HG03280 (cell line): ENCODE data around the gene PLA2G4C.
A peak's percentile ranks its signal among the peaks of the same experiment; 100 is the strongest.

Source experiments
- ATAC-seq: cut with Tn5 transposase; IDR thresholded peaks from one replicate; pipeline ENCODE4 v1.9.1; 2021; ENCODE audit warnings: mild to moderate bottlenecking, moderate library complexity; ENCODE audit not compliant: unreplicated experiment

The PLA2G4C gene

GRCh38 chr19:48110350-48110966 lies at the start of gene PLA2G4C:
Gene PLA2G4C, minus strand, starts transcription at chr19:48110817. Its CDS starts 4,288 bp downstream, at chr19:48106529.
- peak; percentile 69 for ATAC-seq

- ATAC-seq = no peak
These were observed 47.7 kb upstream of the PLA2G4C start for GRCh38 chr19:48158210-48158790.

- ATAC-seq = no peak
These were observed 43.4 kb upstream of the PLA2G4C start for GRCh38 chr19:48154003-48154402.

- ATAC-seq = no peak
These were observed 41.9 kb upstream of the PLA2G4C start for GRCh38 chr19:48152551-48152950.

- ATAC-seq = no peak
These were observed 38.8 kb upstream of the PLA2G4C start for GRCh38 chr19:48149430-48149829.

- no peak for ATAC-seq
These were observed 38.0 kb upstream of the PLA2G4C start for GRCh38 chr19:48148576-48148975.

- no peak for ATAC-seq
These were observed 37.1 kb upstream of the PLA2G4C start for GRCh38 chr19:48147597-48148175.

GRCh38 chr19:48139053-48139452 lies 28.4 kb upstream of the PLA2G4C start:
- no peak for ATAC-seq

GRCh38 chr19:48137411-48137810 lies 26.8 kb upstream of the PLA2G4C start:
- no peak for ATAC-seq

GRCh38 chr19:48136547-48136946 lies 25.9 kb upstream of the PLA2G4C start:
- ATAC-seq = no peak

GRCh38 chr19:48135411-48135810 lies 24.8 kb upstream of the PLA2G4C start:
- ATAC-seq = no peak

GRCh38 chr19:48133094-48133493 lies 22.5 kb upstream of the PLA2G4C start:
- ATAC-seq = no peak

GRCh38 chr19:48127561-48127960 lies 16.9 kb upstream of the PLA2G4C start:
- no peak for ATAC-seq

GRCh38 chr19:48123907-48124651 lies 13.5 kb upstream of the PLA2G4C start:
- no peak for ATAC-seq

- ATAC-seq = no peak
These were observed 11.8 kb upstream of the PLA2G4C start for GRCh38 chr19:48122421-48122820.

GRCh38 chr19:48121909-48122371 lies 11.3 kb upstream of the PLA2G4C start:
- no peak for ATAC-seq

- no peak for ATAC-seq
These were observed 10.4 kb upstream of the PLA2G4C start for GRCh38 chr19:48121066-48121465.

- no peak for ATAC-seq
These were observed 9.9 kb upstream of the PLA2G4C start for GRCh38 chr19:48120505-48120904.

GRCh38 chr19:48118131-48118517 lies 7.5 kb upstream of the PLA2G4C start:
- ATAC-seq = no peak

GRCh38 chr19:48117515-48118130 lies 7.0 kb upstream of the PLA2G4C start:
- ATAC-seq = no peak

GRCh38 chr19:48113190-48113917 lies 2.7 kb upstream of the PLA2G4C start:
- ATAC-seq = no peak
